Measurements from ENCODE around the gene GLRB. TPM values are rescaled to one million over a fixed set of nuclear protein-coding genes. Genes with fewer than 3 reads are reported as not detected.

The GLRB gene
- total RNA-seq, 1 donor from 2014 or later, result 2.6 TPM

DNA sequence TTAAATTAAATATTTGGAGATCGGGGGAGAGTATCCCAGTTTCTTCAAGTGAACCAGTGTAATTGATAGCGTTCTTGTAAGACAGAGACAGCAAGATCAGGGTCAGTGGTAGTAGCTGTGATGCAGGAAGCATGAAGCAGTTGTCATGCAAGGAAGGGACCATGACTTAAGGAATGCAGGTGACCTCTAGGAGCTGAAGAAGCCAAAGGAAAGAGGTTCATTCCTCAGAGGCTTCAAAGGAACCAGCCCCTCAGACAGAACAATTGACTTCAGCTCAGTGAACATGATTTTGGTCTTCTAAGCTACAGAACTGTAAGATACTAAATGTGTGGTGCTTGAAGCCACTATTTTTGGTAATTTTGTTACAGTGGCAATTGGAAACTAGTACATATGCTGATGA, 51.6 kb downstream of the GLRB start:
- intact Hi-C loops (cut with DNase I), result no loop called here
- DNase-seq (no peak), ATAC-seq (no peak)
- Histone ChIP-seq H3K27ac (no peak overlapping the region), H3K27me3 (ENCODE audit: low read depth) (no peaks in the 10 kb centered on the region), H3K4me3 (no peak overlapping the region), H3K9me3 (no peaks in the 10 kb centered on the region), H3K36me3 (no peaks in the 10 kb centered on the region), H3K4me1 (no peaks in the 10 kb centered on the region)
- TF ChIP-seq, protein P1, sequence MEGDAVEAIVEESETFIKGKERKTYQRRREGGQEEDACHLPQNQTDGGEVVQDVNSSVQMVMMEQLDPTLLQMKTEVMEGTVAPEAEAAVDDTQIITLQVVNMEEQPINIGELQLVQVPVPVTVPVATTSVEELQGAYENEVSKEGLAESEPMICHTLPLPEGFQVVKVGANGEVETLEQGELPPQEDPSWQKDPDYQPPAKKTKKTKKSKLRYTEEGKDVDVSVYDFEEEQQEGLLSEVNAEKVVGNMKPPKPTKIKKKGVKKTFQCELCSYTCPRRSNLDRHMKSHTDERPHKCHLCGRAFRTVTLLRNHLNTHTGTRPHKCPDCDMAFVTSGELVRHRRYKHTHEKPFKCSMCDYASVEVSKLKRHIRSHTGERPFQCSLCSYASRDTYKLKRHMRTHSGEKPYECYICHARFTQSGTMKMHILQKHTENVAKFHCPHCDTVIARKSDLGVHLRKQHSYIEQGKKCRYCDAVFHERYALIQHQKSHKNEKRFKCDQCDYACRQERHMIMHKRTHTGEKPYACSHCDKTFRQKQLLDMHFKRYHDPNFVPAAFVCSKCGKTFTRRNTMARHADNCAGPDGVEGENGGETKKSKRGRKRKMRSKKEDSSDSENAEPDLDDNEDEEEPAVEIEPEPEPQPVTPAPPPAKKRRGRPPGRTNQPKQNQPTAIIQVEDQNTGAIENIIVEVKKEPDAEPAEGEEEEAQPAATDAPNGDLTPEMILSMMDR (IDR thresholded peaks at IDR 0.05), result no peak

DNA sequence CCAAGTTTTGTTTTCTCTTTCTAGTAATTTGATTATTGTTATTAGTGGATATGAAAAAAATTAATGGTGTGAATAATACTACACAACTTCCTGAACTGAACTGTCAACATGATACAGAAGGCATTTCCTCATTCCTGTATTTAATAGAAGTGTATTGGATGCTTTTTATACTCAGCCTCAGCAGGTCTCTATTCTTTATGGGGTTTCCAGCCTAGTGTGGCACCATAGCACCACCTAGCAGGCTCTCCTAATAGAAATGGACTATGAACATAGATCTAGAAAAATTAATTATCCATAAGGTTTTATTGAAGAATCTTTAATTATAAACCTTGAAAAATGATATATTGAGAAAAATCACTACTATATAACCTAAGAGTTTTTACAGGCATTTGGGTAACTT, 52.4 kb downstream of the GLRB start:
- DNase-seq (no peak), ATAC-seq (no peak)
- Histone ChIP-seq H3K4me3 (no peak overlapping the region), H3K27ac (no peak overlapping the region), H3K4me1 (no peaks in the 10 kb centered on the region), H3K27me3 (ENCODE audit: low read depth) (no peaks in the 10 kb centered on the region), H3K36me3 (no peaks in the 10 kb centered on the region), H3K9me3 (no peaks in the 10 kb centered on the region)
- TF ChIP-seq, protein P1 (IDR thresholded peaks at IDR 0.05), result no peak
- intact Hi-C loops (cut with DNase I), result no loop called here

DNA sequence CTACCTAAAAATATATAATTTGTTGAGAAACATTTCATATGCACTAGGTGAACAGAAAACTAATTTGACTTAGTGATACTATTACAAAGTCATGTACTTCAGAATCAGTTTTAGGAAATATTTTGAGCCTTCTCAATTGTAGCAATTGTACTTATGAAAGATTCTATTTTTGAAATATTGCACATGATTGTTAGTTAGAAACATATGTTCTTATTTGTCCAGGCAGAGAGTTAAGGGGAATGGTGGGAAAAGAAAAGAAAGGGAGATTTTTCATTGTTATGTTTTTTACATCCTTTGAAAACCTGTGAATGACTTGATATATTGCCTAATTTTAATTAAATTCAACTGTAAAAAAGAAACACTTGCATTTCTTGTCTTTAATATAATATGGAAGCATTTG, 66.0 kb downstream of the GLRB start:
- Histone ChIP-seq H3K9me3 (no peaks in the 10 kb centered on the region), H3K4me3 (no peak overlapping the region), H3K36me3 (no peaks in the 10 kb centered on the region), H3K27ac (no peak overlapping the region), H3K27me3 (ENCODE audit: low read depth) (no peaks in the 10 kb centered on the region), H3K4me1 (no peaks in the 10 kb centered on the region)
- DNase-seq (no peak), ATAC-seq (no peak)
- TF ChIP-seq, protein P1 (IDR thresholded peaks at IDR 0.05), result no peak
- intact Hi-C loops (cut with DNase I), result no loop called here

DNA sequence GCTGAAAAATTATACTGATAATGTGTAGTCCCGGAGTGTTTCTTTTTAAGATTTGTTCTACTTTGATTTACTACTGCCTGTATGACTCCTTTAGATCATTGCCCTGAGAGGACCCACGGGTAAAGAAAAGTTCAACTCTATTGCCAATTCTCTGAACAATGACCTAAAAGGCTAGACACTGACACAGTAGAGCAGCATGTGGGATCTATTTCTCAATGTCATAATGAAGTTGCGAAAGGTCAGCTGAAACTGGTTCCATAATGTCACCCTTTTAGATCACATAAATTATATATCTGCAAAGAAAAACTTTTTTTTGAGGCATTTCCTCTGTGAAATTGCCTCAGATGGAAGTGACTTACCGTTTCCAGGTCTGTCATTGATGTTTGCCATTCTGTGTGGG, 67.4 kb downstream of the GLRB start:
- H3K27ac ChIP-seq, result no peak overlapping the region
- DNase-seq, result no peak
- H3K36me3 ChIP-seq, result no peaks in the 10 kb centered on the region
- no peak overlapping the region for H3K4me3 ChIP-seq
- TF ChIP-seq, protein P1 (IDR thresholded peaks at IDR 0.05), result no peak
- no peaks in the 10 kb centered on the region for H3K9me3 ChIP-seq
- H3K4me1 ChIP-seq, result no peaks in the 10 kb centered on the region
- H3K27me3 ChIP-seq (ENCODE audit: low read depth), result no peaks in the 10 kb centered on the region
- intact Hi-C loops (cut with DNase I), result no loop called here
- no peak for ATAC-seq

DNA sequence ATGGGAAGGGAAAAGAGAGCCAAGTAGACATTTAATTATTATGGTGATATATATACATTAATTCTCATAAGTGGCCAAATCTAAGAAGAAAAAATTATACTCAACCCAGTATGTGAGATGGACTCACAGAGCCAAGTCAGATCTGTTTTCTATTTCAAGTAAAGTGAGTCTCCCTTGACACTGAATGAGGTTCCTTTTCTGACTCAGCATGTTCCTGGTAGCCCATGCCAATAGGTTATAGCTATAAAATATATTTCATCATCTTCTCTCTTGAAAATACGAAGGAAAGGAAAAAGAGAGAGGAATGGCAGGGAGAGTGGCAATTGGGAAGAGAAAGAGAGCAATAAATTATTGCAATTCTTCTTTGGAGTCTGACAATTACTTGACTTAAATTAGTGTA, 75.8 kb downstream of the GLRB start:
- Histone ChIP-seq H3K9me3 (no peaks in the 10 kb centered on the region), H3K4me1 (no peaks in the 10 kb centered on the region), H3K27ac (no peak overlapping the region), H3K36me3 (no peaks in the 10 kb centered on the region), H3K4me3 (no peak overlapping the region), H3K27me3 (ENCODE audit: low read depth) (no peaks in the 10 kb centered on the region)
- intact Hi-C loops (cut with DNase I), result no loop called here
- DNase-seq (no peak), ATAC-seq (no peak)
- TF ChIP-seq, protein P1 (IDR thresholded peaks at IDR 0.05), result no peak
